HG03520 (cell line): ENCODE measurements around the gene NCOR2.
A peak's percentile ranks its signal among the peaks of the same experiment; 100 is the strongest.

Source experiments
- ATAC-seq: cut with Tn5 transposase; IDR thresholded peaks from one replicate; pipeline ENCODE4 v1.9.1; 2021; ENCODE audit warnings: mild to moderate bottlenecking, moderate library complexity; ENCODE audit not compliant: unreplicated experiment

NCOR2 gene

DNA sequence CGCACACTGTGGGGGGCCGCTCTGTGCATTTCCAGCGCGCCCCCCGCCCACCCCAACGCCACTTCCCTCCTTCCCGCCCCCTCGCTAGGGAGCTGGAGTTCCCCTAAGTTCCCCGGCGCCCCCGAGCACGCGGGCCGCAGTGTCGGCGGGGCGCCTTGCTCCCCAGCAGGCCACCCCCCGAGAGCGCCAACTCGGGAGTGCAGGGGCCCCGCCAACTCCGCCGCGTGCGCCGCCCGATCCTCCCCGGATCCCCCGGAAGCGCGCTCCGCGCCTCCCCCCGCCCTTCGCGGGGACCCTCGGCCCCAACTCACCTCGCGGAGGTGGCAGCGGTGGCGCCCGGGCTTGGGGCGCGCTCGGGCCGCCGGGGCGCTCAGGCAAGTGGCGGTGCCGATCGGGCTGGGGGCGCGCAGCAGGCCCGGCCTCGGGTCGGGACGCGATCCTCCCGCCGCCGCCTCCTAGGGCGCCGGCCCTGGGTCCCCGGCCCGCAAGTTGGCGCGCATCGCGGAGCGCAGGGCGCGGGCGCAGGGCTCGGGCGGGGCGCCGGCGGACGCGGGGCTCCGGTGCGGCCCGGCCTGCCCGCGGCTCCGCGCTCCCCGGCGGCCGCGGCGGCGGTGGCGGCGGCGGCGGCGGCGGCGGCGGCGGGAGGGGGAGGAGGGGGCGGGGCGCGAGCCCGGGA, at the start of gene NCOR2:
NCOR2 (minus strand) TSS at position 616 of the 676 bp plus-strand sequence. CDS start 72,361 bp downstream, outside the sequence.
- ATAC-seq: peak; percentile 27

GRCh38 chr12:124616394-124617221, 49.2 kb upstream of the NCOR2 start:
- ATAC-seq: no peak

- no peak for ATAC-seq
Measured at GRCh38 chr12:124614512-124615292, 47.3 kb upstream of the NCOR2 start.

GRCh38 chr12:124613151-124613585, 45.8 kb upstream of the NCOR2 start:
- ATAC-seq: no peak

GRCh38 chr12:124612410-124612680, 44.9 kb upstream of the NCOR2 start:
- ATAC-seq: no peak

- ATAC-seq: no peak
Measured at GRCh38 chr12:124611559-124612409, 44.4 kb upstream of the NCOR2 start.

GRCh38 chr12:124610629-124611558, 43.5 kb upstream of the NCOR2 start:
- ATAC-seq: no peak

- no peak for ATAC-seq
Measured at GRCh38 chr12:124610021-124610612, 42.7 kb upstream of the NCOR2 start.

- ATAC-seq: no peak
Measured at GRCh38 chr12:124609041-124609989, 41.9 kb upstream of the NCOR2 start.

DNA sequence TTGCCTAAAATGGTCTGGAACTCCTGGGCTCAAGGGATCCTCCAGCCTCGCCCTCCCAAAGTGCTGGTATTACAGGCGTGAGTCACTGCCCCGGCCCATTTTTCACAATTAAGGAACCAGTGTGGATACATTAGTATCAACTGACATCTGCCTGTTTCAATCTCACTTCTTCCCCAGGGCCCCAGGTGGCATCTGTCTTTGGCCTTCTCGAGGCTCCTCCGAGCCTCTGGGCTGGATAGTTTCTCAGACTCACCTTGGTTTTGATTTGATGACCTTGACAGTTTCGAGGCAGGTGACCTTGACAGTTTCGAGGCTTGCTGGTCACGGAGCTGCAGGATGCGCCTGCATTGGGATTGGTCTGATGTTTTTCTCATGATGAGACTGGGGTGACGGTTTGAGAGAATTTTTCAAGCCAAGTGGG, 41.0 kb upstream of the NCOR2 start:
- no peak for ATAC-seq

DNA sequence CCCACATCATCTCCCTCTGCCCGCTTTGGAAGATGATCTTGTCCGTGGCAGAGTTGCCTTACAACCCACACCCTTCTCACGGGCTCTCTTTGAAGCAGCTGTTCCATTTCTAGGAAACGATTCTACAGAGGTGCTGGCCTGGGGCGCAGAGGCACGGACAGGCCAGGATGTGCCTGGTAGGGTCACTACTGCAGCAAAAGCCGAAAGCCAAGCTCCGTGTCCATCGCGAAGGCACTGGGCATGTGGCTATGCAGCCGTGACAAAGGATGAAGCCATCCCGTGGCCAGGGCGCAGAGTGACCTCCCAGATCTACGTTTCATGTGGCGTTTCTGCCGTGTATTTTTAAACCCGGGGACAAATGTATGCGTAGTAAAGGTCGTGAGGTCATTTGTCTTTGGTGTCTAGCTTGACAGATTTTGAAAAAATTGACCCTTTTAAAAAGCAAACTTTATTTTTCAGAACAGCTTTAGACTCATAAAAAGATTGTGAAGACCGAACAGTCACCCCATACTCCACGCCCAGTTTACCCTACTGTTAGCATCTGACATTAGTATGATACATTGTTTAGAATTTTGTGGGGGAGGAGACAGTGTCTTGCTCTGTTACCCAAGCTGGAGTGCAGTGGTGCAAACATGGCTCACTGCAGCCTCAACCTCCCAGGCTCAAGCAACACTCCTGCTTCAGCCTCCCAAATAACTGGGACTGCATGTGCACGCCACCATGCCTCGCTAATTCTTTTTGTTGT, 40.4 kb upstream of the NCOR2 start:
- ATAC-seq: no peak

DNA sequence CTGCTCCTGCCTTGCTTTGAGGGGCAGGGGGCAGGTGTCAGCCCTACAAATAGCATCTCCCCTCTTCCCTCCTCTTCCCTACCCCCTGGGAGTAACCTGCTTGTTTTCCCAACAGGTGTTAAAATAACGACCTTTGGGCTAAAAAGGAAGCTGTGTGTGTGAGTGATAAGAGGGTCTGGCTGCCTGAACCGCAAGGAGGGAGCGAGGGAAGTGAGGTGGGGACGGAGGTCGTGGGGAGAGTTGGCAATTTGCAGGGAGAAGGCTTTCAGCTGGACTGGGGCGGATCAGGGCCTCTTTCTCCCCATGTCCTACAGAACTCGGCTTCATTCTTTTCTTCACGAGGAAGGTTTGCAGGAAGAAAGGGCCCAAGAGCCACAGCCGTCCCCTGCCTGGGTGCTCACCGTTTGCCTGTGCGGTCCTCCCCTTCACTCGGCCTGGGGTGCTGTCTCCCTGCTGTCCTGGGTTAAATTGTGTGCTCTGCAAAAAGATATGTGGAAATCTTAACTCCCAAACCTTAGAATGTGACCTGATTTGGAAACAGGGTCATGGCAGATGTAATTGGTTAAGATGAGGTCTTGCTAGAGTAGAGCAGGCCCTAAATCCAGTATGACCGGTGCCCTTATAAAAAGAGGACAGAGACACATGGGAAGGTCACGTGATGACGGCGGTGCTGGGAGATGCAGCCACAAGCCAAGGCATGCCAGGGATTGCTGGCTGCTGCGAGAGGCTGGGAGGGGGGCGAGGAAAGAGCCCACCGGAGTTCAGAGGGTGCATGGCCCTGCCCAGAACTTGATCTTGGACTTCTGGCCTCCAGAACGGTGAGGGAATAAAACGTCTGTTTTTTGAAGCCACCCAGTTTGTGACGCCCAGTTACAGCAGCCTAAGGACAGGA, 38.7 kb upstream of the NCOR2 start:
- no peak for ATAC-seq

GRCh38 chr12:124605150-124605882, 37.9 kb upstream of the NCOR2 start:
- no peak for ATAC-seq

- no peak for ATAC-seq
Measured at GRCh38 chr12:124604264-124604680, 36.9 kb upstream of the NCOR2 start.

GRCh38 chr12:124603831-124604251, 36.4 kb upstream of the NCOR2 start:
- no peak for ATAC-seq

GRCh38 chr12:124603100-124603541, 35.7 kb upstream of the NCOR2 start:
- no peak for ATAC-seq
